Right lobe of liver (tissue), 6 donors: Measurements from ENCODE around the gene C11orf52. TPM values are rescaled to one million over a fixed set of nuclear protein-coding genes. Genes with fewer than 3 reads are reported as not detected.

Source experiments
- ATAC-seq, 4 donors: fragments of 200-7000 bp; cut with Tn5 transposase; one replicate each; pipeline ENCODE4 v1.9.1; 2020; ENCODE audit warnings: mild to moderate bottlenecking in 4 of 4, moderate library complexity in 4 of 4
- DNase-seq, 3 donors: peaks; one replicate each; pipeline ENCODE4 v3.0.0-alpha.2; 2020
- H3K27ac ChIP-seq, 3 donors: fragments of 200-600 bp; one replicate each; pipeline ENCODE4 v1.8.0; 2022
- H3K27me3 ChIP-seq, 2 donors: fragments of 200-600 bp; one replicate each; pipeline ENCODE4 v1.8.0; 2022
- H3K36me3 ChIP-seq, 4 donors: fragments of 200-600 bp; sonication (generic) in 1 of 4; one replicate each; pipeline versions ENCODE4 v1.5.1 to v1.8.0; 2017 to 2022; ENCODE audit warnings: control low read depth in 1 of 4
- H3K4me1 ChIP-seq, 4 donors: fragments of 200-600 bp; sonication (generic) in 1 of 4; one replicate each; pipeline versions ENCODE4 v1.5.1 to v1.8.0; 2017 to 2022; ENCODE audit warnings: control low read depth in 1 of 4
- H3K4me3 ChIP-seq, 3 donors: fragments of 200-600 bp; one replicate each; pipeline ENCODE4 v1.8.0; 2022
- H3K9me3 ChIP-seq, 4 donors: fragments of 200-600 bp; sonication (generic) in 1 of 4; one replicate each; pipeline versions ENCODE4 v1.5.1 to v1.8.0; 2017 to 2022; ENCODE audit warnings: control low read depth in 1 of 4
- CTCF ChIP-seq, 4 donors: fragments of 200-600 bp in 3 of 4; fragments of 450-650 bp in 1 of 4; IDR thresholded peaks; one replicate each; pipeline versions ENCODE4 v1.5.1 to v1.8.0; 2016 to 2022; ENCODE audit warnings: antibody characterized with exemption in 4 of 4, mild to moderate bottlenecking in 2 of 4
- POLR2A ChIP-seq: fragments of 450-650 bp; IDR thresholded peaks from one replicate; pipeline ENCODE4 v1.6.1; 2017; ENCODE audit warnings: antibody characterized with exemption, mild to moderate bottlenecking
- WGBS: methylation state at CpG from one replicate; pipeline ENCODE4 v1.1.6; 2018; ENCODE audit warnings: low coverage, low lambda C conversion rate; ENCODE audit not compliant: insufficient coverage; ENCODE audit errors: missing lambda C conversion rate; 5-methylcytosine and 5-hydroxymethylcytosine counted together
- intact Hi-C, 2 donors: fragments of 100-400 bp; cut with DNase I; formaldehyde crosslinking; loops; one replicate each; pipeline versions ENCODE4 v1.11.2 to v1.14.1; 2022
- total RNA-seq, 6 experiments: library from RNA; depleted of rRNA in 2 of 6; stranded (reverse); fragments of >200 nt in 2 of 6; fragmentation: NEBNext Ultra II Directional in 3 of 6; extraction: Animal tissue kit (Norgen Biotek cat#: 25700) in 3 of 6; gene quantifications; one replicate each; pipeline versions ENCODE4 v1.1.0 to v1.2.4, GENCODE V29; 2016 to 2023
- donor health status: DM: no; HTN: yes; CAD: no.
- donor health status: DM: no; HTN: no; CAD: no.
- donor health status: DM: no; HTN: no; CAD: no.
- donor health status: DM: no; HTN: yes; CAD: no.
- donor health status: DM: no; HTN: yes; CAD: no.

The C11orf52 gene
- total RNA-seq, 6 experiments from 2014 or later: 6.4 to 12.6 (median 10.3) TPM

GRCh38 chr11:111933872-111934271 lies 15.2 kb downstream of the C11orf52 start:
- intact Hi-C loops: loop anchor here in 1 of 2 donors (10.0 kb wide), 1 partner anchor 51 kb away; no protein-coding TSS in a partner anchor
- TF ChIP-seq CTCF (IDR thresholded peaks at IDR 0.05): no peak
- TF ChIP-seq POLR2A: no peak
- H3K4me3 ChIP-seq: no peak overlapping the region
- DNase-seq (no peak), ATAC-seq (no peak)
- H3K27me3 ChIP-seq: no peaks in the 10 kb centered on the region
- H3K27ac ChIP-seq: peak overlapping the region in 2 of 3 donors; percentile 79 to 92
- no peaks in the 10 kb centered on the region for H3K9me3 ChIP-seq
- H3K36me3 ChIP-seq: no peaks in the 10 kb centered on the region
- 0% methylated on average over 1 of the region's 1 CpG for WGBS
- H3K4me1 ChIP-seq: peaks cover 0 to 55% (median 17%) of the 10 kb centered on the region in 4 donors

- no peak for ATAC-seq
- H3K4me1 ChIP-seq: peaks cover 0 to 60% (median 17%) of the 10 kb centered on the region in 4 donors
- H3K36me3 ChIP-seq: no peaks in the 10 kb centered on the region
Measured at GRCh38 chr11:111934306-111934705, 15.6 kb downstream of the C11orf52 start.

GRCh38 chr11:111935317-111936039 lies 16.8 kb downstream of the C11orf52 start:
- Histone ChIP-seq H3K4me3 (no peak overlapping the region), H3K9me3 (no peaks in the 10 kb centered on the region), H3K27ac (peak overlapping the region; percentile 76 to 92 (median 79)), H3K4me1 (peaks cover 0 to 59% (median 17%) of the 10 kb centered on the region in 4 donors), H3K27me3 (no peaks in the 10 kb centered on the region), H3K36me3 (no peaks in the 10 kb centered on the region)
- 25% methylated on average over 4 of the region's 4 CpGs for WGBS
- ATAC-seq (peak; percentile 54 to 82 (median 67)), DNase-seq (peak in 1 of 3 donors; percentile 75)
- intact Hi-C loops: loop anchor here in 1 of 2 donors (10.0 kb wide), 1 partner anchor 49 kb away; no protein-coding TSS in a partner anchor
- TF ChIP-seq POLR2A (peak; percentile 68), CTCF (IDR thresholded peaks at IDR 0.05) (no peak)

More at GRCh38 chr11:111934306-111934705, 15.6 kb downstream of the C11orf52 start:
- intact Hi-C loops: loop anchor here in 1 of 2 donors (10.0 kb wide), 1 partner anchor 50 kb away; no protein-coding TSS in a partner anchor
- Histone ChIP-seq H3K9me3 (no peaks in the 10 kb centered on the region), H3K27me3 (no peaks in the 10 kb centered on the region), H3K4me3 (no peak overlapping the region), H3K27ac (peak overlapping the region in 2 of 3 donors; percentile 79 to 92)
- DNase-seq: no peak
- 86% methylated on average over 1 of the region's 1 CpG for whole genome bisulfite sequencing
- TF ChIP-seq CTCF (IDR thresholded peaks at IDR 0.05) (no peak), POLR2A (no peak)

- intact Hi-C loops: loop anchor here in 1 of 2 donors (10.0 kb wide), 1 partner anchor 49 kb away; no protein-coding TSS in a partner anchor
- no peak for DNase-seq
- Histone ChIP-seq H3K27ac (peak overlapping the region; percentile 76 to 92 (median 79)), H3K4me1 (peaks cover 0 to 53% (median 17%) of the 10 kb centered on the region in 4 donors), H3K27me3 (no peaks in the 10 kb centered on the region), H3K36me3 (no peaks in the 10 kb centered on the region), H3K9me3 (no peaks in the 10 kb centered on the region), H3K4me3 (no peak overlapping the region)
- ATAC-seq: no peak
- no peak for TF ChIP-seq CTCF (IDR thresholded peaks at IDR 0.05)
- no peak for TF ChIP-seq POLR2A
- 42% methylated on average over 3 of the region's 3 CpGs for WGBS
Measured at GRCh38 chr11:111936040-111936540, 17.4 kb downstream of the C11orf52 start.
